GM18873 (cell line): ENCODE results near the gene LRRTM3.

Experiments used
- ATAC-seq: cut with Tn5 transposase; IDR thresholded peaks from one replicate; pipeline ENCODE4 v1.9.1; 2021; ENCODE audit warnings: mild to moderate bottlenecking, moderate library complexity, moderate number of reproducible peaks; ENCODE audit not compliant: unreplicated experiment, low FRiP score

LRRTM3 gene

GRCh38 chr10:67110286-67110685 lies 184.4 kb downstream of the LRRTM3 start:
- ATAC-seq: no peak

GRCh38 chr10:67112765-67113164 lies 186.9 kb downstream of the LRRTM3 start:
- no peak for ATAC-seq

- ATAC-seq: no peak
These were observed 189.1 kb downstream of the LRRTM3 start for GRCh38 chr10:67114945-67115344.

GRCh38 chr10:67115972-67116371 lies 190.1 kb downstream of the LRRTM3 start:
- ATAC-seq: no peak

- ATAC-seq: no peak
These were observed 193.8 kb downstream of the LRRTM3 start for GRCh38 chr10:67119651-67120050.

GRCh38 chr10:67127441-67127840 lies 201.6 kb downstream of the LRRTM3 start:
- ATAC-seq: no peak

- ATAC-seq: no peak
These were observed 214.8 kb downstream of the LRRTM3 start for GRCh38 chr10:67140641-67141040.

GRCh38 chr10:67141300-67141699 lies 215.5 kb downstream of the LRRTM3 start:
- ATAC-seq: no peak

- no peak for ATAC-seq
These were observed 218.7 kb downstream of the LRRTM3 start for GRCh38 chr10:67144530-67144929.
